ENCODE data around the gene ASB9.
"Not testable (repeated sequence)": the region's sequence is repeated elsewhere in the genome, so short reads cannot be mapped to it uniquely, and the experiment has no call there.

The ASB9 gene

GRCh38 chrX:15241301-15241700 lies 28.6 kb downstream of the ASB9 start:
- DNase-seq, result no peak

DNA sequence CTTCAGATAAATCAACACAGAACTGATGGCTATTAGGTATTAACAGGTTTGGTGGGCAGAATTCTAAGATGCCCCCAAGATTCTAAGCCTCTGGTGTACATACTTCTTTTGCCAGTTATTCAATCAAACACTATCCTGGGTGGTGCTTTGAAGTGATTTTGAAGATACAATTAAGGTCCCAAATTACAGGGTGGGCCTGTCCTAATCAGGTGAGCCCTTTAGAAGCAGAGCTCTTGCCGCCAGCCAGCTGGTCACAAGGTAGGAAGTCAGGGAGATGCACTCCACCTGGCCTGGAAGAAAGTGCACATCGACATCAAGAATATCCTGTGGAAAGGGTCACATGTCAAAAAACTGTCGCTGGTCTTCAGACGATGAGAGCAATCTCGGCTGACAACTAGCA lies 29.5 kb downstream of the ASB9 start:
- DNase-seq, result no peak

DNA sequence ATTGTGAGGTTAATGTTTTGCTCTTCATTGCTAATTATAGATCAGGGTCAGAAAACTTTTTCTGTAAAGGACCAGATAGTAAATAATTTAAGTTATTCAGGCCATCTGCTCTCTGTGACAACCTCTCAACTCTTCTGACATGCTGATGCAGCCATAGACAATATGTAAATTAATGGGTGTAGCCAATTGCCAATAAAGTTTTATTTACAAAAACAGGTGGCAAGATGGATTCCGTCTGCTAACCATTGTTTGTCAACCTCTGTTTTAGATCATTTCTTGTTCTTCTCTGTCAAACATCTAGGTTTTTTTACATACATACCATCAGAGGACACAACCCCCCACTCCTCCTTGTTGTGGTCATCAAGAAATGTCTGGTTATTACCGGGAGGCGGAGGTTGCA lies 33.7 kb downstream of the ASB9 start:
- DNase-seq, result no peak

GRCh38 chrX:15235001-15235400 lies 34.9 kb downstream of the ASB9 start:
- no peak for DNase-seq

- DNase-seq, result no peak
Observed at GRCh38 chrX:15233416-15234015, 36.4 kb downstream of the ASB9 start.

- DNase-seq, result no peak
Observed at GRCh38 chrX:15224747-15225146, 45.1 kb downstream of the ASB9 start.

- DNase-seq, result no peak
Observed at GRCh38 chrX:15221321-15221720, 48.6 kb downstream of the ASB9 start.

DNA sequence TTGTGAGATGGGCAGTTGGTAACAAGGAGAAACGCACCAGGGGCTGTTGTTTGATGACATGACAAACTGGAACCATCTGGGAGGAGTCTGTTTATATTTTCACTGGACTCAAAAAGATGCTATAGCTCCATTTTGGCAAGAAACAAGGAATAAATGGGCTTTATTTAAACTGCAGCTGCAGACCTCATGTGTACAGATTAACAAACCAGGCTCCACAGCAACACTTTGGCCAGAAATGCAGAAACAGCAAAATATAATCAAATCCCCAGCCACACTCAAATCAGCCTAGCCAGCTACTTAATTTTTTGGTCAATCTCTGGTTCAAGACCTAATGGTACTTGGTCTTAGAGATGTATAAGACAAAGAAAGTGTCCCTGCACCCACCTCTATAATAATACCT lies 52.7 kb downstream of the ASB9 start:
- no peak for DNase-seq

- no peak for DNase-seq
Observed at GRCh38 chrX:15216280-15216679, 53.6 kb downstream of the ASB9 start.

GRCh38 chrX:15215366-15215765 lies 54.5 kb downstream of the ASB9 start:
- DNase-seq, result no peak

DNA sequence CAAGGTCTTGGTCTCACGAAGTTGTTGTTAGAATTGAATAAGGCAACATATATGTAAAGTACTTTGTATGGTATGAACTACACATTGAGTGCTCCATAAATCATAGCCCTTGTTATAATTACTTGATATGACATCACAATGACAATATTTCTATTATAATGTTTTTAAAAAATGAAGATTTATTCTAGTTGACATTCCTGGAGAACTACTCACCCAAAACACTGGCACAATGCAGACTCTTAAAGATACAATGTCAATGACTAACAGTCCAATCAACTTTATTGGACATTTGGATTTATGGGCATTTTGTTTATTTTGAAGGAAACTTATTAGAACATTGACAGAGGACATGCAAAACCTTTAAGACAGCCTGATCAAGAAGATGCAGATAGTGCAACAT lies 55.3 kb downstream of the ASB9 start:
- DNase-seq, result no peak

DNA sequence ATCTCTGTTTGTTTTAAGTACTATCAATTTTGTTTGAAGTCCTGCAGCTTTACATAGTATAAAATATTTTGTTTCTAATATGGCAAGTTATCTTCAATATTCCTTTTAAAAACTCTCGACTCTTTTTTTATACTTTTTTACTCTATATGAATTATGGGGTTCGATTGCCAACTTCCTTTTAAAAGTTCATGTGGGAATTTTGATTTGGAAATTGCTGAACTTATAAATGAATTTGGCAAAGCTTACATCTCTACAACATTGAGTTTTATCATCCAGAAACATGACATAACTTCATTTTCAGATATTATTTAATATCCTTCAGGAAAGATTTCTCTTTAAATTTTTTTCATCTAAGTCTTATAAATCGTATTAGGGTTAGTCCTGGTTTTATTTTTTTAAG lies 60.8 kb downstream of the ASB9 start:
- DNase-seq, result no peak

GRCh38 chrX:15207994-15208393 lies 61.9 kb downstream of the ASB9 start:
- no peak for DNase-seq

DNA sequence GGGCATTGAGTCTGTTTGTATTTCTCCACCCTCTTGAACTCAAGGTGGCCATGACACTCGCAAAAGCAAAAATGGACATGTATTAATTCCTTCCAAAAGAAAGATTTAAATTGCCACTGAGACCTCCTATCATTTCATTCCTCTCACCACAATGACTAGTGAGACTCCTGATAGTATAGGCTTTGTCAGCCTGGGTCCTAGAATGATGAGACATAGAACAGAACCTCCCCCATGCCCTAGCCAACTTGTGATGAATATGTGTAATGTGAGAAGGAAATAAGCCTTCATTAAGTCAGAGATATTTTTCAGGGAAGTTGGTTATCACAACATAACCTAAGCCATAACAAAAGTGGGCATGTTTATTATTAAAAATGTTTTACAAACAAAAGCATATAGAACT lies 62.5 kb downstream of the ASB9 start:
- no peak for DNase-seq

DNA sequence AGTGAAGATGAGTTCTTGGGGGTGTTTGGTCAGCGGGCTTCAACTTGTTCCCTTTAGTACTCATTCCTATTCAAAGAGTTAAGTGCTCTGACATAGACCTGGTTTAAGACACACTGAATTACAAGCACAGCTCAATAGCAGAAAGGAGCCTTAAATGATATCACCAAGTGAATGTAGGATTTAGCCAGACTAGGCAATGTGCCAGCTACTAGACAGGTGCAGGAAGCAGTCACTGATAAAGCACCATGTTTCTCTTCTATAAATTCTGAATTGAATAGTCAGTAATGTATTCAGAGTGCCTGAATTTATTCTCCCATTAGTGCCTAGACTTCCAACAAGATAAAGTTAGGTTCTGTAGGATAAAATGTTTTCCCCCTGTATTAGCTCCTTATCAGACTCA lies 63.6 kb downstream of the ASB9 start:
- DNase-seq, result no peak

DNA sequence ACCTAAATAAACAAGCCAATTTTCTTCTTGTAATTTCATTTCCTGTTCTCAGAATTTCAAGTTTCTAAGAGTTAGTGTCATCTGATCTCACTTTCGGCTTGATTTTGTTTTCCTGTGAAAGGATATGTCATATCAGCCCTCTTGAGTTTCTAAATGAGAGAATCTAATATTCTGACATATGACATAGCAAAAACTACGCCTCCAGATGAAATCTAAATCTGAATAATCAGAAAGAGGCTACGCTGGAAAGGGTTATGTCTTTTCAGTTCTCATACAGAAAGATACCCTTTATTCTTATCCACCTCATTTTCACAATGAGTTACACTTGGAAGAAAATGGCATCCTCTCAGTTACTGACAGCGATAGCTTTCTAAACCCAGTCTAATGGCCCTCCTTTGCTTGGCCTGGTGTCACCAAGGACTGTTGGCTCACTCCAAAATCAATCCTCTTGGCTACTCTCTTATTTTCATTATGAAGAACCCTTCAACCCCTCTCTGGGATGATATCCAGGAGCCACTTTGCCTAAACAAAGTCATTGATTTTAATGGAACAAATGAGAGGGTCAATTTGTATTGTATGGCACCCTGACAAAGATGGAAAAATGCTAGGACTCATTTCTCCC lies 65.6 kb downstream of the ASB9 start:
- no peak for DNase-seq

DNA sequence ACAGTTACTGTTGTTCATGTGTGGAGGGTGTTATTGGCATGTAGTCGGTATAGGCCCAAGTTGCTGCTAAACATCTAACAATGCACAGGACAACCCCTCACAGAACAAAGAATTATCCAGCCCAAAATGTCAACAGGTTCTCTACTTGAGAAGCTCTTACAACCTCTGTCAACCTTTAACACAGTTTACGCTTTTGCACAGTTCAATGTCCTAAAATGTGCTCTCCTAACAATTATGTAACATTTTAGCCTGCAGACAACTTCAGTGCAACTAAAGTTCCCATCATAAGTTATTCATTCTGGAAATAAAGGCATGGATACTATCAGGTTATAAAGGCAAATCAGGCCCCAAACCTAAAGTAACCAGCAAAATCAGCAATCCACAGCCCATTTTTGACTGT lies 66.2 kb downstream of the ASB9 start:
- DNase-seq, result no peak

DNA sequence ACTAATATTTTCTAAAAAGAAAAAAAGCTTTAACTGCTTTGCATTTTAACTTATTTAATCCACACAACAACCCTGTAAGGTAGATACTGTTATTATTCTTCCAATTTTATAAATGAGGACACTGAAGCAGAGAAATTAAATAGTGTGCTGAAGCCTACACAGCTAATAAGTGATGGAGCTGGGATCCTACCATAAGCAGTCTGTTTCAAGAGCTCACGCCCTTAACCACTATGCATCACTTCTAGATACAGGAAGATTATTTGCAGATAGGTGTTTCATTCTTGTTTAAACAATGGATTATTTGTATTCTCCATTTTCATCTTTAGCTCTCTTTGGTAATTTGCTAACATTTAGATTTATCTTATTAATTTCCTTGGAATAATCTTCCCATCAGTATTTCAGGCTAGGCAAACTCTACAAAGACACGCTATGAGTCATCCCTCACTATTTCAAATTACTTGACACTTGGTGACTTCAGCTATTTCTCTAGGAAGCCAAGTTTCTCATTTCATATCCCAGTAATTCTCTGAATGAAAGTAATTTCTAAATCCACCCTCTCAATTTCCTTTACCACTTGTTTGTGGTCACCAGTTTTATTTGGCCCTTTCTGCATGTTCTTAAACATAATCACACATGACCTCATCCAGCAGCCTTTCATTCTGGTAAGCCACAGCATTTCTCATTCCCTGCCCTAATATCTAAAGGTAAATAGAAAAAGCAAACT lies 67.3 kb downstream of the ASB9 start:
- no peak for DNase-seq

- DNase-seq, result no peak
Observed at GRCh38 chrX:15200871-15201270, 69.0 kb downstream of the ASB9 start.

DNA sequence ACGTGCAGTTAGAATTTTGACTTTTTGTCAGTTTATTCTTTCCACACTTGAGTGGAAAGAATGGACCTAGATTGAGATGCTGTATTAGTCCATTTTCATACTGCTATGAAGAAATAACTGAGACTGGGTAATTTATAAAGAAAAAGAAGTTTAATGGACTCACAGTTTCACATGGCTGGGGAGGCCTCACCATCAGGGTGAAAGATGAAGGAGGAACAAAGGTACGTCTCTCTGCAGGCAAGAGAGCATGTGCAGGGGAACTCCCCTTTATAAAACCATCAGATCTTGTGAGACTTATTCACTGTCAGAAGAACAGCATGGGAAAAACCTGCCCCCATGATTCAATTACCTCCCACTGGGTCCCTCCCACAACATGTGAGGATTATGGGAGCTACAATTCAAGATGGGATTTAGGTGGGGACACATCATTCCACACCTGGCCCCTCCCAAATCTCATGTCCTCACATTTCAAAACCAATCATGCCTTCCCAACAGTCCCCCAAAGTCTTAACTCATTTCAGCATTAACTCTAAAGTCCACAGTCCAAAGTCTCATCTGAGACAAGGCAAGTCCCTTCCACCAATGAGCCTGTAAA lies 71.2 kb downstream of the ASB9 start:
- not testable (repeated sequence) for DNase-seq

- DNase-seq, result no peak
Observed at GRCh38 chrX:15194146-15194545, 75.7 kb downstream of the ASB9 start.

Data from stimulated activated CD4-positive, alpha-beta T cell treated with anti-CD3 and anti-CD28 coated beads, Interleukin-4, amount 100 ng/mL, for 4 hours (primary cell).